Right renal cortex interstitium (tissue), 3 donors: Measurements from ENCODE around the gene HDAC11. TPM values are rescaled to one million over a fixed set of nuclear protein-coding genes. Genes with fewer than 3 reads are reported as not detected.
"Not testable (repeated sequence)": the region's sequence is repeated elsewhere in the genome, so short reads cannot be mapped to it uniquely, and the experiment has no call there.

Experiments used
- DNase-seq, 3 donors: peaks; one replicate each; pipeline ENCODE4 v3.0.0-alpha.2; 2013; ENCODE audit warnings: low read depth in 3 of 3, low spot score in 2 of 3
- polyA plus RNA-seq, 3 donors: library from polyadenylated mRNA; unstranded; fragments of 120-200 nt; gene quantifications; one replicate each; pipeline ENCODE4 v1.2.1, GENCODE V29; 2013; ENCODE audit not compliant: insufficient read length in 3 of 3

The HDAC11 gene
- polyA plus RNA-seq, 3 donors: 16.7 to 22.1 (median 17.3) TPM

GRCh38 chr3:13465236-13465873 lies 14.8 kb upstream of the HDAC11 start:
- DNase-seq: no peak

DNA sequence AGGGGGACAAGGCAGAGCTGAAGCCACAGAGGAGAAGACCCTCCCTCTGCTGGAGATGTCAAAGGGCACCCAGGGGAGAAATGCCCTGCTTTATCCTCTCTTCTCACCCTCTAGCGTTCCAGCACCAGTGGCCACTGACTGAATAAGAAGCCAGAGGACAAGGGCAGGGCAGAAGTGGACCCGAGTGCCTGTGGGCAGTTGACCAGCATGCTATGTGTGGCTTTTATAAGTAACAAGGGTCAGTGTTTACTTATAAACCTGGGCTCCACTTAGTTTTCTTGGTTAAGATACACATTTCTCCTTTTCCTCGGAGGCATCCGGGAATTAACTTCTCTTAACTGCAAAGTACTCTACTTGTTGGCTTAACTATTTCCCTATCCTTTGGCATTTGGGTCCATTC lies 13.3 kb upstream of the HDAC11 start:
- DNase-seq: no peak

- DNase-seq: no peak
These were observed 9.1 kb upstream of the HDAC11 start for GRCh38 chr3:13470894-13471574.

DNA sequence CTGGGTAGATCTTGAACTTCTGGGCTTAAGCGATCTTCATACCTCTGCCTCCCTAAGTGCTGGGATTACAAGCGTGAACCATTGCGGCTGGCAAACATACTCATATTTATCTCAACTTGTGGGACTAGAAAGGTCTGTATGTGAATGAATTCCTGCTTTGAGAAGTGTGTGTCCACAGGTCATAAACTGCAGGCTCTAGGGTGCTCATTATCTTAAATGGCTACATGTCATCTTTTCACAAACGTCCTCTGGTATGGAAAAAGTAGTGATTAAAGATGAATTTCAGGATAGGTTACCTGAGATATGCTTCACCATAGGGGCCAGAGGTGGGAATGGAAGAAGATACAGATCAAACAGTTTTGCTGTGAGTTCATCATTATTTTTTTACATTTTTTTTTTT lies 7.8 kb upstream of the HDAC11 start:
- DNase-seq: no peak

DNA sequence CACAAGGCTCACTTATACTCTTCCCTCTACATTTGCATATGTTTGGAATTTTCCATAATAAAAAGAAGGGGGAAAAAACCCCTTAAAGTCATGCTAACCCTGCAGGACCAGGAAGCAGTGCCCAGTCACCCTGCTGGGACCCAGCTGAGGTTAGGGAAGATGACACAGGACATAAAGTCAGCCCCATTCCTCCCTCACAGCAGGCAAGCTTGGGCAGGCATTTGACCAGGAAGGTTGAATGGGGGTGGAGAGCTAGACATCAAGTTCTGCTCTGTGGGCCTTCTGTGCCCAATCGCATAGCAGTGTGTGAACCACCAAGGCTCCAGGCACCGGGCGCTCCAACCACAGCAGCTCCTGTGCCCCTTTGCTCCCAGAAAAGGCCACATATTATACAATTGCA lies 7.1 kb upstream of the HDAC11 start:
- DNase-seq: no peak

- no peak for DNase-seq
These were observed 6.1 kb upstream of the HDAC11 start for GRCh38 chr3:13474021-13474420.

DNA sequence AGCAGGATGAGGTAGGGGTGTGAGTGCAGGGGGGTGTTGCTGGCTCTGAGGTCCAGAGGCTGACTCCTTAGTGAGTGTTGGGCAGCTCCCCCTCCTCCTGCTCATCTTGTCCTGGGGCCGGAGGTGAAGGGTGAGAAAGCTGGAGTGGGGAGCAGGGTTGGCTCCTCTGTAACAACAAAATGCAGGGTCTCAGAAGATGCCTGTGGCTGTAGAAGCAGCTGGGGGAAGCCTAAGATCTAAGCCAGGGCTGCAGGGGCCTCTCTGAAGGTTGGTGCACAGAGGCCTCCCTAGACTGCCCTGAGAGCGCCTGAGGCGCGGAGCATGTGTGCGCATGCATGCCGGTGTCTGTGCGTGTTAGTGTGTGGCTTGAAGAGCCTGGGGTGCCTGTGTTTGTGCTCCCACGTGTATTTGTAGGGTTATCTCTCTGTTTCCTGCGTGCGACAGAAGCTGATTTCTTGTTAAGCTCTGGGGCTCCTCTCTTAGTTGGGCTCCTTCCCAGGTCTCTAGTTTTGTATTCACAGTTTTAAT lies 5.3 kb upstream of the HDAC11 start:
- no peak for DNase-seq

DNA sequence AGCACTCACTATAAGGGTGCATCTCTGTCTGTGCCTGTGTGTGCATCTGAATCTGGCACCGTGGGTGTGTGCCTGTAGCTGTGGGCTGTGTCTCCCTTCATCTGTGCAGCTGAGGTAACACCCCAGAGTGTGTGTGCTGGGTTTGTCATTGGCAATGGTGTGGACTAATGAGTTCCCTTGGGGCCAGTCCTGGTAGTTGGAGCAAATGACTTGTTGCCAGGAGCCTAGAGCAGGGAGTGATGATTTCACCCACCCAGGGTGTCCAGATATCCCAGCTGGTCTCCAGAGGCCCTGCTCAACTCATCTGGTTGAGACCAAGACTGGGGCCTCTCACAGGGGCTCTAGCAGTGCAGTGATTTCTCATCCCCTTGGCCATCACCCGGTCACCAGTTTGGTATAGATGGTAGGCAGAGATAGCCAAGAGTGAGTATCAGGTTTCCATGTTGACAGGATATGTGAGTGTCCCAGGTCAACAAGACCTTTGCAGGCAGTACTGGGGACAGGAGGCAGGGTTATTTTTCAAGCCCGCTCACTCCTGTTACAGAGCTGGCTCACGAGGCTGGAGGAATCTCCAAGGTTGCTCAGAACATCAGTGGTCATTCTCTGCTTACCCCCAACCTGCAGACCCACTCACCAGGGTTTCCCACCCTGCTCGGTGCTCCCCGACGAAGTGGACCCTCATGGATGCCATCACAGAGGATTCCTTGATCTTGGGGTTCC lies 4.1 kb upstream of the HDAC11 start:
- DNase-seq: no peak

DNA sequence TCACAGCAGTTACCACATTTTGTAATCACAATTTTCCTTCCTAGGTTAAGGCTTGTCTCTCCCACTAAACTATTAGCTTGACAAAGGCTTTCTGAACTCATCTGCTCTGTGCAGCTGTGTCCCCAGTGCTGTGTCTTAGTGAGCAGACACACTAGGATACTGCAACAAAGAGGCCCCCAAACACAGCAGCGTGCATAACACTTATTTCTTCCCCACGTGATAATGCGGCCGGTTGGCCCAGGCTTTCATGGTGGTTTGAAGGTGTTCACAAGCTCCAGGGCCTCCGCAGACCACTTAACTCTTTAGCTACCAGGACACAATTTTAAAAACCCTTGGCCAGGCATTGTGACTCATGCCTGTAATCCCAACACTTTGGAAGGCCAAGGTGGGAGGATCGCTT lies 2.2 kb upstream of the HDAC11 start:
- no peak for DNase-seq

DNA sequence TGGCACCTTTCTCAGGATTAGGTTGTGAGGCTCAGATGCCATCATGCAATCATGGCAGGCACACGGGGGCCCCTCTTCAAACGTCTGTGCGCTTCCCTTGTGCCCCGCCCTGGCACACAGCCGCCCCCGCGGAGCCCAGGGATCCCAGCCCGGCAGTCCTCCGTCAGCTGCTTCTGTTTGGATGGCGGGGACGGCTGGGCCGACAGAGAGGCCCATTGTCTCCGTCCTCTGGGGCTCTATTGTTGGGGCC lies 849 bp upstream of the HDAC11 start:
- DNase-seq: no peak

- DNase-seq: no peak
These were observed 523 bp downstream of the HDAC11 start for GRCh38 chr3:13480340-13481318.

DNA sequence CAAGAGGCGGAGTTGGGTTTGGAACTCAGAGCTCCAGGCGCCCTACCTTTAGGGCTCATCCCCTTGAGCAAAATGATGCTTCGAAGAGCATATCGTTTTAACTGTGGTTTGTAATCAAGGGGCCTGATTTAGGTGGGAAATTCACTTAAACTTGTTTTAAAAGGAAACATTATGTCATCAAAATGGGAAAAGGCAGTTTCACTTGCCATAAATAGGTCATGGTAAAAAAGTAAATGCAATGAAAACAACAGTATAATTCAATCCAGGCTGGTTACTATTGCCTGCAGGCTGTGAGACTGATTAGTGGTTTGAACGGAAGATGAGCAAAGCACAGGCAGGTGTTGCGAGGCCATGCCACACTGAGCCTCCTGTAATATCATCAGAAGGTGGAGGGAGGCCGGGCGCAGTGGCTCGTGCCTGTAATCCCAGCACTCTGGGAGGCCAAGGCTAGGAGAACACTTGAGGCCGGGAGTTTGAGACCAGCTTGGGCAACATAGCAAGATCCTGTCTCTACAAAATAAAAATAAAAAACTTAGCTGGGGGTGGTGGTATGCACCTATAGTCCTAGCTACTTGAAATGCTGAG lies 2.1 kb downstream of the HDAC11 start:
- no peak for DNase-seq

- DNase-seq: no peak
These were observed 3.2 kb downstream of the HDAC11 start for GRCh38 chr3:13483286-13483685.

DNA sequence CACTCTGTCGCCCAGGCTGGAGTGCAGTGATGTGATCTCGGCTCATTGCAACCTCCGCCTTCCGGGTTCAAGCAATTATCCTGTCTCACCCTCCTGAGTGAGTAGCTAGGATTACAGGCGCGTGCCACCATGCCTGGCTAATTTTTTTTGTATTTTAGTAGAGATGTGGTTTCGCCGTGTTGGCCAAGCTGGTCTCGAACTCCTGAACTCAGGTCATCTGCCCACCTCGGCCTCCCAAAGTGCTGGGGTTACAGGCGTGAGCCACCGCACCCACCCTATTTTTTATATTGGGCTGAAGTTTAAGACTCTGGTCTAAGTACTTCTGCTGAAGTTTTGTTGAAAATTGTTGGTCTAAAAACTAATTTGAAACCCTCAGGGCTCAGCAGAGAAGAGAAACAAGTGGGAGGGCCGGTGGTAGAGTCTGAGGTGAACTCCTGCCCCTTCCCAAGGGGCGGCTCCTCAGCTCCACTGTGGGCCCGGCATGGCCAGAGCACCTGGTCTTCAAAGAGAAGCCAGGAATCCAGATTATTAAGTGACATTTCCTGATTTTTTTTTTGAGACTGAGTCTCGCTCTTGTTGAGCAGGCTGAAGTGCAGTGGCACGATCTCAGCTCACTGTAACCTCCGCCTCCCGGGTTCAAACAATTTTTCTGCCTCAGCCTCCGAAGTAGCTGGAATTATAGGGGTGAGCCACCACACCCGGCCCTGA lies 4.0 kb downstream of the HDAC11 start:
- DNase-seq: no peak

GRCh38 chr3:13484851-13485590 lies 4.9 kb downstream of the HDAC11 start:
- peak in 2 of 3 donors; percentile 61 to 71 for DNase-seq

GRCh38 chr3:13485630-13486562 lies 5.8 kb downstream of the HDAC11 start:
- DNase-seq: not testable (repeated sequence)

DNA sequence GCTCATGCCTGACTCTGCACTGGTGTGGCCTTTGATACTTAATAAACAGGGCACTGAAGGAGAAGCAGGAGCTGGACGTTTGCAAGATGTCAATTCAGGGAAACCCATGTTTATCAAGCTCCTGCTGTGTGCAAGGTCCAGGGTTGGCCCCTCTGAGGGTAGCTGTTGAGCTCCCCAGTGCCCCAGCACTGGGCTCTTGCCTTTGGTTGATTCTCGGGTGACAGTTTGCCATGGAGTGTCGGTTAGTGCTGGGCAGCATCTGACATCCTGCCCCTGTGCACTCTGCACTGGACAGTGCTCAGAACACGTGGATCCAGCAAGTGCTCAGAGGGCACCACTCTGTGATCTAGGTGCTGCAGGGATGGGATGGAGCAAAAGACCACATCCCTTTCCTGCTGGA lies 7.3 kb downstream of the HDAC11 start:
- no peak for DNase-seq
